HG02884 (cell line): ENCODE data around the gene NTNG2.
"Not testable (repeated sequence)": the region's sequence is repeated elsewhere in the genome, so short reads cannot be mapped to it uniquely, and the experiment has no call there.

Source experiments
- ATAC-seq: cut with Tn5 transposase; IDR thresholded peaks from one replicate; pipeline ENCODE4 v1.9.1; 2021; ENCODE audit warnings: mild to moderate bottlenecking, moderate library complexity; ENCODE audit not compliant: unreplicated experiment

NTNG2 gene

DNA sequence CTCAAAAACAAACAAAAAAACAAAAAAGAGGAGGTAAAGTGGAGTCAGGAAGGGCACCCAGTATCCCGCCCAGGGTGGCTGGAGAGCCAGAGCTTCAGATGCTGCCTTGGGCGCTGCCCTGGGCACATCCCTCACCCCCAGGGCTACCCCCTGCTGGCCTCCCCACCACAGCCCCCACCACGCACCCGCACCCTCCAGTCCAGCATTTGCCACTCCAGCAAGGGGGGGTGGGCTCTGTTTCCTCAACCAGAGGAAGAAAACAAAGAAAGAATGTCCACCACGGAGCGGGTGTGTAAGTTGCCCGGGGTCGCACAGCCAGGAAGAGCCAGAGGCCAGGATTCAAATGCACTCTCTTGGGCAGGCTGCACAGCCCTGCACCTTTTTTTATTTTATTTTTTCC, 86.1 kb downstream of the NTNG2 start:
- ATAC-seq, result no peak

DNA sequence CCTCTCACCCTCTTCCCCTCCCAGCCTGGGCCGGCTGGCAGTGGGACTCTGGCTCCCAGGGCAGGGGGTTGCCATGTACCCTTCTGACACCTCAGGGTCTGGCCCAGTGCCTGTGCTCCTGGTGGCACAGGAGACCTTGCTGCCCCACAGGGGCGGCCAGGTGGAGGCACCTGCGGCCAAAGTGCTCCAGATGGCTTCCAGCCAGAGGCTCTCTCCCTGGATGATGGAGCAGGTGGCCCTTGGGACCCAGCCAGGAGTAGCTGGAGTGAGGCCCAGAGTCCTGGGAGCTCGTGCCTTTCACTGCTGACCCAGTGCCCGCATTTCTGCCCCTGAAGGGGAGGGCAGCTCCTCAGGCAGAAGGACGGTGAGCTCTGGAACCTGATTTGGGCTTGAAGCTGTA, 87.3 kb downstream of the NTNG2 start:
- no peak for ATAC-seq

DNA sequence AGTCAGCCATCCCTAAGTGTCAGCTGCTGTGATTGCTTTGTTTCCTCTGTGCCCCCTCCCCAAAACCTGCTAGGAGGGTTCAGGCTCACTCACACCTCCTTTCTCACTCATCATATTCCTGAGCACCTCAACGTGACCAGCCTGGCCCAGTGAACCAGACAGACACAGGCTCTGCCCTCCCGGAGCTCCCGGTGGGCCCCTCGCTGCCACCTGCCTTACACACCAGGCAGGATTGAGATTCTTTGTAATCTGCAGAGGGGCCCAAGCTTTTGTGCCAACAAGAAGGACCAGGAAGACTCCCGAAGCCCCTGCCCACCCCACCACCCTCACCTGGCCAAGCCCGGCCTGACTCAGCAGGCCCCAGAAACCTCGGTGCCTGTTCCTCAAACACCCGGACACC, 87.8 kb downstream of the NTNG2 start:
- ATAC-seq, result no peak

DNA sequence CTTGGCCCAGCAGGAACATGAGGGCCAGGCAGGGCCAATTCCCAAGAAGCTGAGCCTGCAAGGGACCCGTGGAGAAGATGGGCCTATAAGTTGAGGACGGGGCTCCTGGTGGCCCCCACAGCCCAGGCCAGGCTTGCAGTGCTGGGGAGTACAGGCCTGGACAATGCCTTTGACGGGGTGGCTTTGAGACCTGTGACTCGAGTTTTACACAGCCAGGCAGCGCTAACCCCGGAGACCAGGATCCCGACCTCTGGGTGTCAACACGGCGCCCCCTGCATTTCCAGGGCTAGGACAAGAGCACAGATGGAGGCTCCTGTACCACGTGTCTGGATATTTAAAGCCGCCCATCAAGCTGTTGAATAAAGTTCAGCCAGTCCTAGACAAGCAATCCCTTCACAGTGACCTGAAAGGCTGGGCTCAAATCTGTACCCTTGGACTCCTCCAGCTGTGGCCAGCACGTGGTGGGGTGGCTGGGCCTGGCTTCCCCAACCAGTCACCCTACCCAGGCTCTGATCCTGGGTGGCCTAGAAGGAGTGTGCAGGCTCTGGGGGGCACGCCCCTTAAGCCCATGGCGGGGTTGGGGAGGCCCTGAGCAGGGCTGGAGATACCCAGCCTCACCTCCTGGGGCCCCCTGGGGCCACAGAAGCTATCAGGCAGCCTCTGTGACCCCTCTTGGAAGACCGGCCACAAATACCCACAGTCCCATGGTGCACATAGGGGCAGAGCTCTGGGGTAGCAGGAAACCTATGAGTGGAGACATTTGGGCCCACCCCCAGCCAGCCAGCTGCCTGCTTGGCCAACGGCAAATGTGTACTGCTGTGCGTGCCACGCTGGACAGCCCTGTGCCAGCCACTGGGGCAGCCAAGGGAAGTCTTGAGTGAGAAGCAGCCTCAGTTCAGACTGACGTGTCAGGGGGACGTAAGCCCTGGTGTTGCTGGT, 88.7 kb downstream of the NTNG2 start:
- ATAC-seq, result no peak

DNA sequence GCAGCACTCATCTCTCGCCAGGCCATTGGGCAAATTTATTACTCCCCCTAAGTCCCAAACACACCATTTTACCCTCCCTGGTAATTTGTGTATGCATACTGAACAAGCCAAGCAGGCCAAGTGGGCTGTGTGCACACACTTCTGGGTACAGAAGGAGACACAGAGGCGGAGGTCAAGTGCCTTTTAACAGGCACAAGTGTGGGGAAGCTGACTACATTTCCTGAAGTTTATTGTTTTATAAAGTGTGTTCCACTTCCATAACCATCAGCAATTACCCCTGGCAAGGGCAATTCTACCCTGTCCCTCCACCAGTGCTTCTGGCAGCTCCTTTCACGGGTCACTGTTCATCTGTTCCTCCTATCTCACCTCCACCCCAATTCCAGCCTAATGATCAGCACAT, 99.0 kb downstream of the NTNG2 start:
- ATAC-seq, result no peak

DNA sequence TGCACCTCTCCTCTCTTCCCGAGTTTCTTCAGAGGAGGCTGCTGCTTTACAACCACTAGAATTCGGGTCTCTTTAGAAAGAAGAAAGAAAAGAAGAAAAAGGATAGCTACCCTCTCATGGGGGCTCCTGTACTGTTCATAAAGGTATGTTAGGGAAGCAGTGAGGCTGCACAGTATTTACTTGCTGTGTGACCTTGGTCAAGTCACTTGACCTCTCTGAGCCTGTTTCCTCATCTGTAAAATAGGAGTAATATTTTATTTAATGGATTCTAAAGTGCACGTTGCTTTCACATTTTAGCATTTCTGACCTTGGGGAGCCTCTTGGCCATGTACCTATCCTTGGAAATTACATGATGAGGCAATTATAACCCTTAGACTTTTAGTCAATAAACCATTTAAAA, 104.2 kb downstream of the NTNG2 start:
- no peak for ATAC-seq

DNA sequence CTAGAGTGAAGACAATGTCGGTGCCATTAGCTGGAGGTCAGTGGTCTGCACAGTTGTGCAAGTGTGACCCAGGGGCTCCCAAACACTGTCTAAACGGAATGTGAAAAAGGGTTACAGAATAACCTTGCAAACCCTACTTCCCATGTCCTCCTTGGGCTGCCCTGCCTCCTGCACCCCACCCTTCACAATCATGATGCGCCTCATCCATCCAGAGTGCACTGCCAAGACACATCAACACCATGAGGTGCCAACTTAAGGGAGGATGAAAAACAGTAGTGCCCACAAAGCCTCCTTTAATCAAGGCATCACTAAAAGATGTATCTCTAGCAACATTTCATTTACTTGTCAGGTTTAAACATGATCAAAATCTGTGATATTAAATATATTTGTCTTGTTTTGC, 105.8 kb downstream of the NTNG2 start:
- no peak for ATAC-seq

DNA sequence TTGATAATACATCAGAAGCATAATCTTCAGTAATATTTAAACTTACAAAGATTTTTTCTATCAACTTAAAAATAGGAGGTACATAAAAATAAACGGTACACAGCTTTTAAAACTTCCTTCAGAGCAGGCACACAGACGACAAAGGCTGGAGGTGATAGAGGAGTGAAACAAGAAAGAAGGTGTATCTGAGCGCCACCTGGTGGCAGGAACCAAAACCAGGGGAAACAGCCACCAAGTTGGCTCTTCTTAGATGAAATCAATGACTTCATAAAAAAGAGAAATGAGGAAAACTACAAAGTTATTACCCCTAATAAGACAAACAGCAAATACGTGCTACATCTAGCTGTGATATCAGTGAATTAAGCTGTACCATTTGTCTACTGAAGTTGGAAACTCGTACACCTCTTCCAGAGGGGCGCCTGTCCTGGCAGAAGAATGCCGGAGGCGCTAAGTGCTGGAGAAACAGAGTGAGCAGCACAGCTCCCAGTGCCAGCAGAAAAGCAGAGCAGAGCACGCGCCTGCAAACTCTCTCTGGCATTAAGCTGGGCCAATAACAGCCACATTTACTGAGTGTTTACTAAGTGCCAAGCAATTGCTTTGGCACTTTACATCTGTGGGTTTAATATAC, 107.0 kb downstream of the NTNG2 start:
- ATAC-seq, result no peak

DNA sequence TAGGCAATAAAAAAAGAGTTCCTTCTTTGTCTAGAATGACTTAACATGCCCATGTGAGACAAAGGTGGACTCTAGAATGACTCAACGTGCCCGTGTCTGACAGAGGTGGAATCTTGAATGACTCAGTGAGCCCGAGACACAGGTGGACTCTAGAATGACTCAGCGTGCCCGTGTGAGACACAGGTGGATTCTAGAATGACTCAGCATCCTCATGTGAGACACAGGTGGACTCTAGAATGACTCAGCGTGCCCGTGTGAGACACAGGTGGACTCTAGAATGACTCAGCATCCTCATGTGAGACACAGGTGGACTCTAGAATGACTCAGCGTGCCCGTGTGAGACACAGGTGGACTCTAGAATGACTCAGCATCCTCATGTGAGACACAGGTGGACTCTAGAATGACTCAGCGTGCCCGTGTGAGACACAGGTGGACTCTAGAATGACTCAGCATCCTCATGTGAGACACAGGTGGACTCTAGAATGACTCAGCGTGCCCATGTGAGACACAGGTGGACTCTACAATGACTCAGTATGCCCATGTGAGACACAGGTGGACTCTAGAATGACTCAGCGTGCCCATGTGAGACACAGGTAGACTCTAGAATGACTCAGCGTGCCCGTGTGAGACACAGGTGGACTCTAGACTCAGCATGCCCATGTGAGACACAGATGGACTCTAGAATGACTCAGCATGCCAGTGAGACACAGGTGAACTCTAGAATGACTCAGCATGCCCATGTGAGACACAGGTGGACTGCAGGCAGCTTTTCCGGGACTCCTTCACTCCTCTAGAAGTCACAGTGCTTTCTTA, 108.1 kb downstream of the NTNG2 start:
- ATAC-seq, result not testable (repeated sequence)

DNA sequence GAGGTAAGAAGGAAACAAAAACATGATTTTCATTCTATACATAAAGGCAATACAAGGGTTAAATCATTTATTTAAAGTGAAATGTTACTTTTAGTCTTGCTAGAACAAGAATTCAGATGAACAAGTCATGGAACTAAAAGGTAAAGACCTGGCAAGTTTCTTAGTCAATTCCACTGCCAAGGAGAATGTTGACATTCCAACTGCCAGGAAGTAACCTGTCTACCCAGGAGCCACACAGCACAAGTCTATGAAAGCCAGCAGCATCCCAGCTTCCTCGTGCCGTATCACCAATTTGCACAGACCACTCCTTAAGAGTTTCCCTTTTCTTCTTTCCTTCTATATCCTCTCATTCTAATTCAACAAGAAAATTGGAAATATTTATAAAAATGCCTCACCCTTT, 113.0 kb downstream of the NTNG2 start:
- no peak for ATAC-seq

DNA sequence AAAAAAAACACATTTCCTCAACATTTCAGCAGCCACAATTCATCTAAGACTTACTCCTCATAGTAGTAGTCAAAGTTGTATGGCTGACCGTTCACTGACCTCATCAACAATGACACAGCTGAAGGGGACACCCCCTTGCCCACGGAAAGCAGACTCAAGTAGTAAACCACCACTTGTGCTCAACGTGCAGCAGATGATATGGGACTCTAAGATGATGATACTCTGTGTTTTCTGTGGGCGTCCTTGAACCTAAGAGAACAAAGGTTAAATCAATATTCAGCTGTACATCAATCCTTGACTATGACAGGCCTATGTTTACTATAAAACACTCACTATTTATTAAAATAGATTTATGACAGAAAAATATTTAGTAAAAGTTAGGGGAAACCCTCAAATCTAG, 121.3 kb downstream of the NTNG2 start:
- no peak for ATAC-seq

DNA sequence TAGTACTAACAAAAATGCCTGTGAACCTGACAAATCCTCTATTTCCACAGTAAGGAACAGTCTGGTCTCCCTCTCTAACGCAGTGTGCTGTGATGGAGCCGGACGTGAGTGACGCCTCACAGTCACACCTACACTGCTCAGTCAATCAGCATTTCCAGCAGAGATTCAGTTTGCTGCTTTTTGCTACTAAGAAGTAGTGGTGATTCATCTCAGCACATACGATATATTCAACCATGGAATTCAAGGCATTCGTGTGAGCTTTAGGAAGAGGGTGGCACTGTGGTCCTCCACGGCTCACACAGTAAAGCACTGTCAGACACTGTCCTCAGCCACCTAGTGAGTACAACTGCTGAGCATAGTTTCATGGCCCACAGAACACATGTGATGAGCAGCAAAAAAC, 122.0 kb downstream of the NTNG2 start:
- no peak for ATAC-seq

DNA sequence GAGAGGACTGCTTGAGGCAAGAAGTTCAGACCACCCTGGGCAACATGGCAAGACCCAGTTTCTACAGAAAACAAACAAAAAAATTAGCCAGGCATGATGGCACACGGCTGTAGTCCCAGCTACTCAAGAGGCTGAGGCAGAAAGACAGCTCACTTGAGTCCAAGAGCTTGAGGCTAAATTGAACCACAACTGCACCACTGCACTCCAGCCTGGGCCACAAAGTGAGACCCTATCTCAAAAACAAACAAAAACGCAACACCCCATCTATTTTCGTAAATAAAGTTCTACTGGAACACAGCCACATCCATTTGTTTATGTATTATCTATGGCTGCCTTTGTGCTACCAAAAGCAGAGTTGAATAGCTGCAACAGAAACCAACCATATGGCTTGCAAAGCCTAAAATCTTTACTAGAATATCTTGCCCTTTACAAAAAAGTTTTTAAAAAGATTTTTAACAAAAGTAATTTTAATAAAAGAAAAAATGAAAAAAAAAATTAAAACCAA, 125.5 kb downstream of the NTNG2 start:
- ATAC-seq, result no peak

DNA sequence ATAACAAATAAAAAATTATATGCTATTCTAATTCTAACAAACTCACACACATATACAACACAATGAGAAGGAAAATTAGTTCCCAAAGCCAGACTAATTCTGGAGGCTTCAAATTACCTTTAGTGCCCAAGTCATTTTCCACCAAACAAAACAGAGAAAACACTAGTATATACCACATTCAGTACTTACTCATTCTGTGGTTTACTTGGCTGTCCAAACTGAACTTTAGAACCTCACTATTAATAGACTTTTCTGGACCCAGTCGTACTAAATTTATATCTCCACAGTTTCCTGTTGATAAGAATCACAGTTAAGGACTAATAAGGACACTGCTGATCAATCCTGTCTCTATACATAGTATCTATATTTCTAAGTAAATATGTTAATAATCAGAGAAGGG, 126.5 kb downstream of the NTNG2 start:
- ATAC-seq, result no peak

DNA sequence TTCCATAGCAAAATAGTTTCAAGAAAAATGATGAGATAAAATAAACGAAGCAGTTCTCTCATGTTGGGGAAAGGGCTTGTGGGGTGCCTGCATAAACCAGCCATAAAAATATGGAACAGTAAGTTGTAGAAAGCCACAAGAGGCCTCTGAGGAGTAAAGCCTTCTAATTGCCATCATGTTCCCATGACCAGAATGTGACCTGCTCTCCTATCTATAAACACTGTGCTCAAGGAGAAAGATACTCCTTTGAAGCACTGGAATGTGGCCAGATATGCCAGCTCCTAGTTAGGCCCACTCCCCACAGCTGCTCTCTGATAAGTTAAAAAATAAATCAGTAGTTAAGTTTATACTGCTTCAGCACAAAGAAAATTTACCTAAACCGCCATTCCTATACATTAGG, 127.1 kb downstream of the NTNG2 start:
- no peak for ATAC-seq

DNA sequence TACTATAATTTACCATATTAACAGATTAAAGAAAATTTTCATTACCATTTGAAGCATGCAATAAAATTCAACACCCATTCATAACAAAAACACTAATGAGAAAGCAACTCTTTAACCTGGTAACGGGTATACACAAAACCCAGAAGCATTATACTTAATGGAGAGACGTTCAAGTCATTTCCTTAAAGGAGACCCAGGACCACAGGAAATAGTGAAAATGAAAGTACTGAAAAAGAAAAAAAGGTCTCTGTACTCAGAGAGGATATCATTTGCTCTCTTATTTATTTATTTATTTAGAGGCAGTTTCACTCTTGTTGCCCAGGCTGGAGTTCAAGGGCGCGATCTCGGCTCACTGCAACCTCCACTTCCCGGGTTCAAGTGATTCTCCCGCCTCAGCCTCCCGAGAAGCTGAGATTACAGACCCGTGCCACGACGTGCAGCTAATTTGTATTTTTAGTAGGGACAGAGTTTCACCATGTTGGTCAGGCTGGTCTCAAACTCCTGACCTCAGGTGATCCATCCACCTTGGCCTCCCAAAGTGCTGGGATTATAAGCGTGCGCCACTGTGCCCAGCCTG, 131.4 kb downstream of the NTNG2 start:
- no peak for ATAC-seq
